B cell (primary cell): ENCODE data around the gene COL6A1. TPM values are rescaled to one million over a fixed set of nuclear protein-coding genes. Genes with fewer than 3 reads are reported as not detected.

Source experiments
- ATAC-seq: fragments of 200-7000 bp; cut with Tn5 transposase; one replicate; pipeline ENCODE4 v1.10.0; 2021; ENCODE audit warnings: low read depth, mild to moderate bottlenecking, moderate number of reproducible peaks, moderate library complexity
- CTCF ChIA-PET: fragments of 350-600 bp; sonication (Branson Sonifier 250); formaldehyde crosslinking; loops from one replicate; lab custom pipeline; 2021; ENCODE audit warnings: antibody characterized with exemption, inconsistent platforms; lab: Charles Lee
- POLR2A ChIA-PET: fragments of 350-600 bp; sonication (Branson Sonifier 250); formaldehyde crosslinking; loops from one replicate; lab custom pipeline; 2021; ENCODE audit warnings: antibody characterized with exemption; lab: Charles Lee
- DNase-seq: peaks from one replicate; pipeline ENCODE4 v3.0.0; 2013
- H2AFZ ChIP-seq: 2 replicates; pipeline ENCODE4 v1.6.1; 2012; ENCODE audit warnings: mild to moderate bottlenecking, low read depth, low read length; ENCODE audit not compliant: insufficient read depth, poor library complexity, severe bottlenecking
- H3K27ac ChIP-seq, 2 donors: 1 replicate in 1 of 2; 2 replicates in 1 of 2; pipeline ENCODE4 v1.5.1; 2012 to 2013; ENCODE audit warnings: low read length in 2 of 2, mild to moderate bottlenecking in 2 of 2, moderate library complexity in 1 of 2
- H3K27me3 ChIP-seq, 4 experiments: fragments of 200-600 bp in 1 of 4; sonication (generic) in 1 of 4; replicated peaks in 1 of 4; 1 replicate in 2 of 4; 2 replicates in 2 of 4; pipeline versions ENCODE4 v1.6.1 to v1.7.0; 2013 to 2016; ENCODE audit warnings: low read length in 3 of 4, mild to moderate bottlenecking in 2 of 4, mixed read lengths in 1 of 4, moderate library complexity in 1 of 4; ENCODE audit not compliant: insufficient read depth in 4 of 4, control insufficient read depth in 3 of 4; ENCODE audit errors: control extremely low read depth in 1 of 4
- H3K36me3 ChIP-seq, 2 experiments: replicated peaks in 1 of 2; 1 replicate in 1 of 2; 2 replicates in 1 of 2; pipeline versions ENCODE4 v1.6.1 to v1.7.1; 2013; ENCODE audit warnings: low read length in 1 of 2; ENCODE audit not compliant: insufficient read depth in 2 of 2, control insufficient read depth in 1 of 2; ENCODE audit errors: control extremely low read depth in 1 of 2, extremely low read depth in 1 of 2
- H3K4me1 ChIP-seq, 2 donors: fragments of 200-600 bp in 1 of 2; sonication (generic) in 1 of 2; 1 replicate in 1 of 2; 2 replicates in 1 of 2; pipeline versions ENCODE4 v1.5.1 to v1.6.1; 2013 to 2017; ENCODE audit warnings: low read length in 2 of 2; ENCODE audit not compliant: control insufficient read depth in 2 of 2, insufficient read depth in 2 of 2
- H3K4me2 ChIP-seq: replicated peaks from 2 replicates; pipeline ENCODE3; 2012; ENCODE audit warnings: mild to moderate bottlenecking, low read depth, low read length; ENCODE audit not compliant: poor library complexity, severe bottlenecking
- H3K4me3 ChIP-seq, 5 experiments: fragments of 200-600 bp in 1 of 5; sonication (generic) in 1 of 5; 1 replicate in 3 of 5; 2 replicates in 2 of 5; pipeline versions ENCODE4 v1.5.1 to v1.7.0; 2011 to 2016; ENCODE audit warnings: low read length in 4 of 5, mild to moderate bottlenecking in 4 of 5, low read depth in 2 of 5, control low read depth in 1 of 5, moderate library complexity in 1 of 5; ENCODE audit not compliant: insufficient read depth in 1 of 5; ENCODE audit errors: control extremely low read depth in 1 of 5, extremely low read depth in 1 of 5
- H3K79me2 ChIP-seq: fragments of 200-600 bp; sonication (generic); one replicate; pipeline ENCODE4 v1.6.0; 2016; ENCODE audit warnings: low read length; ENCODE audit not compliant: control insufficient read depth, insufficient read depth
- H3K9ac ChIP-seq: fragments of 200-600 bp; sonication (generic); 2 replicates; pipeline ENCODE4 v1.6.1; 2017; ENCODE audit warnings: mild to moderate bottlenecking, low read length, moderate library complexity
- H3K9me3 ChIP-seq, 3 donors: one replicate each; pipeline versions ENCODE4 v1.6.1 to v1.7.1; 2013; ENCODE audit warnings: low read length in 2 of 3; ENCODE audit not compliant: control insufficient read depth in 2 of 3, insufficient read depth in 1 of 3; ENCODE audit errors: control extremely low read depth in 1 of 3
- H4K20me1 ChIP-seq: 2 replicates; pipeline ENCODE4 v1.6.0; 2012; ENCODE audit warnings: mild to moderate bottlenecking, low read length; ENCODE audit not compliant: insufficient read depth, control insufficient read depth, poor library complexity, severe bottlenecking
- H3K27ac Mint-ChIP-seq: one replicate; pipeline ENCODE4 v1.8.0; 2021; ENCODE audit warnings: mixed read lengths
- H3K27me3 Mint-ChIP-seq: one replicate; pipeline ENCODE4 v1.8.0; 2021; ENCODE audit warnings: mixed read lengths
- H3K4me1 Mint-ChIP-seq: one replicate; pipeline ENCODE4 v1.8.0; 2021; ENCODE audit warnings: mixed read lengths
- H3K4me3 Mint-ChIP-seq: one replicate; pipeline ENCODE4 v1.8.0; 2021; ENCODE audit warnings: mixed read lengths
- H3K9me3 Mint-ChIP-seq: one replicate; pipeline ENCODE4 v1.8.0; 2022; ENCODE audit warnings: mixed read lengths; ENCODE audit not compliant: insufficient read depth
- EZH2 ChIP-seq: IDR thresholded peaks from 2 replicates; pipeline ENCODE4 v1.6.1; 2012; ENCODE audit warnings: borderline replicate concordance, low read depth, mild to moderate bottlenecking, moderate library complexity, low read length; ENCODE audit not compliant: insufficient read depth, poor library complexity, severe bottlenecking
- WGBS: methylation state at CpG from one replicate; pipeline ENCODE4 v1.1.5; 2013; ENCODE audit warnings: missing lambda C conversion rate; ENCODE audit not compliant: insufficient coverage; 5-methylcytosine and 5-hydroxymethylcytosine counted together
- intact Hi-C: fragments of 100-400 bp; cut with micrococcal nuclease; formaldehyde crosslinking; loops from one replicate; pipeline ENCODE4 v1.10.0; 2022
- polyA plus RNA-seq: library from polyadenylated mRNA; depleted of rRNA; stranded (reverse); fragments of >200 nt; gene quantifications from 2 replicates; pipeline ENCODE4 v1.2.3, GENCODE V29; 2012
- total RNA-seq, 2 donors: library from RNA; stranded (reverse); fragments of 120-200 nt in 1 of 2; gene quantifications; 1 replicate in 1 of 2; 2 replicates in 1 of 2; pipeline versions ENCODE4 v1.2.3 to v1.2.4, GENCODE V29; 2013 to 2022
- TF ChIP-seq, protein P1 (sequence below): fragments of 200-600 bp; IDR thresholded peaks from one replicate; pipeline ENCODE4 v1.8.0; 2022; ENCODE audit warnings: antibody characterized with exemption, mild to moderate bottlenecking

Gene COL6A1
- total and polyA plus RNA-seq, 2 donors (not counting 1 experiment from before 2014, with no cell fraction given), result 0.39 to 0.67 TPM

DNA sequence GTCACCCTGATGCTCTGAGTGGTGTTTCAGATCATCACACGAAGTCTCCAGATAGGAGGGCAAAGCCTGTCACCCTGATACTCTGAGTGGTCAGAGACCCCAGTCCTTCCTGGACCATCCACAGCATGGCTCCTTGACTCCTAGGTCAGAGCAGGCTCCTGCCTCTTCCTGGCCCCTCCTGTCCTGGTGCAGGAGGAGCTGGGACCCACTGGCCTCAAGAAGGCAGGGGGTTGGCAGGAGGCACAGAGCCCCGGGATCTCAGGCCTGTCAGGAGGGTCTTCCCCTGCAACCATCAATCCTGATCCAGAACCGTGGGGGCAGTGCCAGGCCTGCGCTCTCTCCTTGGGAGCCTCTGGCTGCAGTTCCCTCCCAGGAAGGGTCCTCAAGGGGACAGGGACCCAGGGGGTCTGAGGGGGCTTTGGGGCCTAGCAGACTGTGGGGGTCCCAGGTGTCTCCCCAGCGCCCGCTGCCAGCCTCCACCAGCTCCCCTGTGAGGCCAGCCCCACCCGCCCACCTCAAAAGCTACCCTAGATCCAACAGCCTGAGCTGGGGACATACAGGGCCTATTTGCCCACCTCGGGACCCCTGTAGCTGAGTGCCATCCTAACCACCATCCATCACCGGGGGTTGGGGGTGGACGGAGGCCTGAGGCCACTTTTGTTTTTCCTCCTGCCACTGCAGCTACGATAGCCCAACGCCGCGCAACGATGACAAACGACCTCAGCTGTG lies 27.5 kb downstream of the COL6A1 start:
- POLR2A ChIA-PET, result no interaction called here
- H3K27me3 Mint-ChIP-seq, result peaks cover 7% of the 10 kb centered on the region
- intact Hi-C loops, result no loop called here

More for the DNA sequence above, 27.5 kb downstream of the COL6A1 start:
- H3K9me3 ChIP-seq, result peaks cover 0 to 44% (median 0%) of the 10 kb centered on the region in 3 donors
- H3K4me3 Mint-ChIP-seq, result no peak overlapping the region
- H3K9me3 Mint-ChIP-seq, result peaks cover 3% of the 10 kb centered on the region
- TF ChIP-seq, protein P1, sequence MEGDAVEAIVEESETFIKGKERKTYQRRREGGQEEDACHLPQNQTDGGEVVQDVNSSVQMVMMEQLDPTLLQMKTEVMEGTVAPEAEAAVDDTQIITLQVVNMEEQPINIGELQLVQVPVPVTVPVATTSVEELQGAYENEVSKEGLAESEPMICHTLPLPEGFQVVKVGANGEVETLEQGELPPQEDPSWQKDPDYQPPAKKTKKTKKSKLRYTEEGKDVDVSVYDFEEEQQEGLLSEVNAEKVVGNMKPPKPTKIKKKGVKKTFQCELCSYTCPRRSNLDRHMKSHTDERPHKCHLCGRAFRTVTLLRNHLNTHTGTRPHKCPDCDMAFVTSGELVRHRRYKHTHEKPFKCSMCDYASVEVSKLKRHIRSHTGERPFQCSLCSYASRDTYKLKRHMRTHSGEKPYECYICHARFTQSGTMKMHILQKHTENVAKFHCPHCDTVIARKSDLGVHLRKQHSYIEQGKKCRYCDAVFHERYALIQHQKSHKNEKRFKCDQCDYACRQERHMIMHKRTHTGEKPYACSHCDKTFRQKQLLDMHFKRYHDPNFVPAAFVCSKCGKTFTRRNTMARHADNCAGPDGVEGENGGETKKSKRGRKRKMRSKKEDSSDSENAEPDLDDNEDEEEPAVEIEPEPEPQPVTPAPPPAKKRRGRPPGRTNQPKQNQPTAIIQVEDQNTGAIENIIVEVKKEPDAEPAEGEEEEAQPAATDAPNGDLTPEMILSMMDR, result no peak
- TF ChIP-seq EZH2, result no peak
- H3K4me3 ChIP-seq, result no peak overlapping the region
- H3K4me2 ChIP-seq, result no peak overlapping the region
- no peaks in the 10 kb centered on the region for H4K20me1 ChIP-seq
- ATAC-seq (no peak), DNase-seq (no peak)
- CTCF ChIA-PET, result no interaction called here
- H3K27ac ChIP-seq, result no peak overlapping the region
- H3K36me3 ChIP-seq, result no peaks in the 10 kb centered on the region
- H3K9ac ChIP-seq, result no peak overlapping the region
- no peaks in the 10 kb centered on the region for H3K79me2 ChIP-seq
- H3K27me3 ChIP-seq, result no peaks in the 10 kb centered on the region
- no peaks in the 10 kb centered on the region for H3K4me1 Mint-ChIP-seq
- 89% methylated on average over 16 of the region's 16 CpGs for whole genome bisulfite sequencing
- no peak overlapping the region for H2AFZ ChIP-seq
- no peak overlapping the region for H3K27ac Mint-ChIP-seq
- H3K4me1 ChIP-seq, result no peaks in the 10 kb centered on the region
